Brain microvascular endothelial cell (primary cell): ENCODE data around the gene PLD5.

Experiments
- DNase-seq: peaks from one replicate; pipeline ENCODE4 v3.0.0-alpha.2; 2020
- H3K27ac ChIP-seq: fragments of 250-450 bp; sonication (Bioruptor Pico); 2 replicates; pipeline ENCODE4 v1.5.1; 2020; ENCODE audit warnings: mild to moderate bottlenecking, moderate library complexity
- H3K27me3 ChIP-seq: fragments of 250-450 bp; sonication (Bioruptor Pico); replicated peaks from 2 replicates; pipeline ENCODE4 v1.5.1; 2020; ENCODE audit warnings: mild to moderate bottlenecking
- H3K36me3 ChIP-seq: fragments of 250-450 bp; sonication (Bioruptor Pico); replicated peaks from 2 replicates; pipeline ENCODE4 v1.5.1; 2020; ENCODE audit warnings: mild to moderate bottlenecking
- H3K4me3 ChIP-seq: 2 replicates; pipeline ENCODE4 v1.5.1; 2011; ENCODE audit warnings: low read depth, mild to moderate bottlenecking, control low read depth, low read length, moderate library complexity
- in situ Hi-C: cut with HindIII; loops from 2 replicates; pipeline ENCODE4 v1.10.0; 2017; ENCODE audit warnings: low sequenced_read_pairs, low pct_ligation_motif_present
- TF ChIP-seq, protein P1 (sequence below): IDR thresholded peaks from 2 replicates; pipeline ENCODE4 v1.5.1; 2011; ENCODE audit warnings: low read depth, mild to moderate bottlenecking, moderate library complexity, low read length, control low read depth, inconsistent platforms; ENCODE audit errors: missing control alignments

PLD5 gene

DNA sequence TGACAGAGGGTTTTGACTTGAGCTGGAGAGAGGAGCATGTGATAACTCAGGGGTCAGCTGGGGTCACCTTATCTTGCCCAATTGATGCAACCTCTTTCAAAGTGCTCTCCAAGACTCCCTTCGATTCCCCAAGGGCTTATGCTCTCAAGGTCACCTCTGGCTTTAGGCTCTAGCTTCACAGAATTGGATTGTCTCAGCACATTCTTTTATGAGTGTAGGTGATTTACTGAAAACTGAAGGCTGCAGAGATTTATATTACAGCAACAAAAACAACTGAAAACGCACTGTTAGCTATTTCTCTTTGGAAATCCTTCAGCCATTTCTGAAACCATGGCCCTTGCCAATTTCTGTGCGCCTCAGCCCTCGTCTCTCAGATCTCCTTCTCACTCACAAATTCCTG is 491.1 kb downstream of the PLD5 start:
- H3K27me3 ChIP-seq, result no peaks in the 10 kb centered on the region
- H3K27ac ChIP-seq, result no peak overlapping the region
- DNase-seq, result no peak
- in situ Hi-C loops, result no loop called here
- no peaks in the 10 kb centered on the region for H3K36me3 ChIP-seq
- H3K4me3 ChIP-seq, result no peak overlapping the region
- TF ChIP-seq, protein P1, sequence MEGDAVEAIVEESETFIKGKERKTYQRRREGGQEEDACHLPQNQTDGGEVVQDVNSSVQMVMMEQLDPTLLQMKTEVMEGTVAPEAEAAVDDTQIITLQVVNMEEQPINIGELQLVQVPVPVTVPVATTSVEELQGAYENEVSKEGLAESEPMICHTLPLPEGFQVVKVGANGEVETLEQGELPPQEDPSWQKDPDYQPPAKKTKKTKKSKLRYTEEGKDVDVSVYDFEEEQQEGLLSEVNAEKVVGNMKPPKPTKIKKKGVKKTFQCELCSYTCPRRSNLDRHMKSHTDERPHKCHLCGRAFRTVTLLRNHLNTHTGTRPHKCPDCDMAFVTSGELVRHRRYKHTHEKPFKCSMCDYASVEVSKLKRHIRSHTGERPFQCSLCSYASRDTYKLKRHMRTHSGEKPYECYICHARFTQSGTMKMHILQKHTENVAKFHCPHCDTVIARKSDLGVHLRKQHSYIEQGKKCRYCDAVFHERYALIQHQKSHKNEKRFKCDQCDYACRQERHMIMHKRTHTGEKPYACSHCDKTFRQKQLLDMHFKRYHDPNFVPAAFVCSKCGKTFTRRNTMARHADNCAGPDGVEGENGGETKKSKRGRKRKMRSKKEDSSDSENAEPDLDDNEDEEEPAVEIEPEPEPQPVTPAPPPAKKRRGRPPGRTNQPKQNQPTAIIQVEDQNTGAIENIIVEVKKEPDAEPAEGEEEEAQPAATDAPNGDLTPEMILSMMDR, result no peak
